ENCODE data around the gene EVC.

EVC gene

DNA sequence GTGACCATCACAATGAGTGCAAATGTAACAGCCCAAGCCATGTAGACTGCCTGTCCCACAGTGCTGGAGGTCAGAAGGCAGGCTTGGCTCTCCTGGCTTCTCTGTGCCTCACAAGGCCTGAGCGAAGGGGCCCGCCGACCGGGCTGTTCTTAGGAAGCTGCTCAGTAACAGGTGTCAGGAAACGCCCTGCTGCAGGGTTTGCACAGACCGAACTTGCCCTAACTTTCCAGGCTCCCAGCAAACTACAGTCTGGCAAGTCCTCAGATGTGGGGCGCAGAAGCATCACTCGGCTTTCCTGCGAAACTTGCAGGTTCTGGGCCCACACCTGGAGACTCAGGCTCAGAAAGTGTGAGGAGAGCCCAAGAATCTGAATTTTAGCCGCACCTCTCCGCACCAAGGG, 94.3 kb downstream of the EVC start:
- H3F3A ChIP-seq (ENCODE audit: insufficient read depth, low read length), result no peaks in the 10 kb centered on the region
- H4K20me1 ChIP-seq (ENCODE audit: insufficient read depth, low read length), result no peaks in the 10 kb centered on the region
- no peak overlapping the region for H3K9ac ChIP-seq (ENCODE audit: low read length)
- H3K9me3 ChIP-seq (replicated peaks; ENCODE audit: insufficient read depth, low read length), result no peaks in the 10 kb centered on the region
- no peak overlapping the region for H3K4me2 ChIP-seq (ENCODE audit: low read depth, low read length)
- TF ChIP-seq EZH2 (optimal IDR thresholded peaks at IDR 0.05; ENCODE audit: low read depth, low read length), result no peak
- TF ChIP-seq, protein P1, sequence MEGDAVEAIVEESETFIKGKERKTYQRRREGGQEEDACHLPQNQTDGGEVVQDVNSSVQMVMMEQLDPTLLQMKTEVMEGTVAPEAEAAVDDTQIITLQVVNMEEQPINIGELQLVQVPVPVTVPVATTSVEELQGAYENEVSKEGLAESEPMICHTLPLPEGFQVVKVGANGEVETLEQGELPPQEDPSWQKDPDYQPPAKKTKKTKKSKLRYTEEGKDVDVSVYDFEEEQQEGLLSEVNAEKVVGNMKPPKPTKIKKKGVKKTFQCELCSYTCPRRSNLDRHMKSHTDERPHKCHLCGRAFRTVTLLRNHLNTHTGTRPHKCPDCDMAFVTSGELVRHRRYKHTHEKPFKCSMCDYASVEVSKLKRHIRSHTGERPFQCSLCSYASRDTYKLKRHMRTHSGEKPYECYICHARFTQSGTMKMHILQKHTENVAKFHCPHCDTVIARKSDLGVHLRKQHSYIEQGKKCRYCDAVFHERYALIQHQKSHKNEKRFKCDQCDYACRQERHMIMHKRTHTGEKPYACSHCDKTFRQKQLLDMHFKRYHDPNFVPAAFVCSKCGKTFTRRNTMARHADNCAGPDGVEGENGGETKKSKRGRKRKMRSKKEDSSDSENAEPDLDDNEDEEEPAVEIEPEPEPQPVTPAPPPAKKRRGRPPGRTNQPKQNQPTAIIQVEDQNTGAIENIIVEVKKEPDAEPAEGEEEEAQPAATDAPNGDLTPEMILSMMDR (IDR thresholded peaks at IDR 0.05; ENCODE audit: low read length), result no peak
- no peak for TF ChIP-seq EZH2phosphoT487 (IDR thresholded peaks at IDR 0.05; ENCODE audit: low read length)
- H3K36me3 ChIP-seq (replicated peaks; ENCODE audit: insufficient read depth, low read length), result no peaks in the 10 kb centered on the region
- H3K27me3 ChIP-seq (replicated peaks; ENCODE audit: insufficient read depth, low read length), result no peaks in the 10 kb centered on the region
- H3K4me1 ChIP-seq (ENCODE audit: low read length), result no peaks in the 10 kb centered on the region
- H3K4me3 ChIP-seq (ENCODE audit: low read length), result no peak overlapping the region
- no peaks in the 10 kb centered on the region for H3K9me2 ChIP-seq (replicated peaks; ENCODE audit: insufficient read depth, low read length)
- H3K79me2 ChIP-seq (ENCODE audit: low read length), result no peaks in the 10 kb centered on the region
- H3K27ac ChIP-seq (ENCODE audit: low read length), result no peak overlapping the region
- no peak for DNase-seq
- no peak overlapping the region for H2AFZ ChIP-seq (ENCODE audit: low read length)

DNA sequence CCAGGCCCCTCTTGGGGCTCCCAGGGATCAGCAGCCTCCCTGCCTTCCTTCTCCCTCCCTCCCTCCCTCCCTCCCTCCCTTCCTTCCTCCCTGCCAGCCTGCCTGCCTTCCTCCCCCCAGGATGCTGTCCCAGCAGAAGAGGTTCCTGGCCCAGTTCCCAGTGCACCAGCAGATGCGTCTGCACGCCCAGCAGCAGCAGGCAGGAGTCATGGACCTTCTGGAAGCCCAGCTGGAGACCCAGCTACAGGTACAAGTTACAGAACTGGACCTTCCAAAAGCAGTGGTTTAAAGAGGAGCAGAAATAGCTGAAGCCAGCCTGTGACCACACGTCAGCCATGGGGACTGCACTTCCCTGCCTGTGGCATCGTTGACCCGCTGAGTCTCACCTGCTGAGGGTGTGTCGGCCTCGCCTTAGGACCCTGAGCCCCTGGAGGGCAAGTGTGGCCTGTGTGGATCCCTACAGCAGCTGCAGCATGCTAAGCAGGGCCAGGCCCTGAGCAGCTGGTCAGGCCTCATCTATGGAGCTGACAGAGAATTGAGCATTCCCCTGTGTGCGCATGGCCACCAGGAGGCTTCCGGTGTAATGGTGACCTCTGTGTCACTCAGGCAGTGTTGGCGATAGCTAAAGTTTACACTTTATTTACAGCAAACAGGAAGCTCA, 97.2 kb downstream of the EVC start:
- H3K79me2 ChIP-seq (ENCODE audit: low read length), result no peaks in the 10 kb centered on the region
- no peaks in the 10 kb centered on the region for H3K36me3 ChIP-seq (replicated peaks; ENCODE audit: insufficient read depth, low read length)
- H3K27me3 ChIP-seq (replicated peaks; ENCODE audit: insufficient read depth, low read length), result no peaks in the 10 kb centered on the region
- no peaks in the 10 kb centered on the region for H3K4me1 ChIP-seq (ENCODE audit: low read length)
- no peak overlapping the region for H3K9ac ChIP-seq (ENCODE audit: low read length)
- no peaks in the 10 kb centered on the region for H3K9me3 ChIP-seq (replicated peaks; ENCODE audit: insufficient read depth, low read length)
- no peaks in the 10 kb centered on the region for H3F3A ChIP-seq (ENCODE audit: insufficient read depth, low read length)
- H3K9me2 ChIP-seq (replicated peaks; ENCODE audit: insufficient read depth, low read length), result no peaks in the 10 kb centered on the region
- H3K27ac ChIP-seq (ENCODE audit: low read length), result no peak overlapping the region
- no peak for DNase-seq
- no peak for TF ChIP-seq EZH2phosphoT487 (IDR thresholded peaks at IDR 0.05; ENCODE audit: low read length)
- TF ChIP-seq, protein P1 (IDR thresholded peaks at IDR 0.05; ENCODE audit: low read length), result no peak
- TF ChIP-seq EZH2 (optimal IDR thresholded peaks at IDR 0.05; ENCODE audit: low read depth, low read length), result no peak
- no peak overlapping the region for H3K4me3 ChIP-seq (ENCODE audit: low read length)
- no peak overlapping the region for H2AFZ ChIP-seq (ENCODE audit: low read length)
- H3K4me2 ChIP-seq (ENCODE audit: low read depth, low read length), result no peak overlapping the region
- H4K20me1 ChIP-seq (ENCODE audit: insufficient read depth, low read length), result no peaks in the 10 kb centered on the region

DNA sequence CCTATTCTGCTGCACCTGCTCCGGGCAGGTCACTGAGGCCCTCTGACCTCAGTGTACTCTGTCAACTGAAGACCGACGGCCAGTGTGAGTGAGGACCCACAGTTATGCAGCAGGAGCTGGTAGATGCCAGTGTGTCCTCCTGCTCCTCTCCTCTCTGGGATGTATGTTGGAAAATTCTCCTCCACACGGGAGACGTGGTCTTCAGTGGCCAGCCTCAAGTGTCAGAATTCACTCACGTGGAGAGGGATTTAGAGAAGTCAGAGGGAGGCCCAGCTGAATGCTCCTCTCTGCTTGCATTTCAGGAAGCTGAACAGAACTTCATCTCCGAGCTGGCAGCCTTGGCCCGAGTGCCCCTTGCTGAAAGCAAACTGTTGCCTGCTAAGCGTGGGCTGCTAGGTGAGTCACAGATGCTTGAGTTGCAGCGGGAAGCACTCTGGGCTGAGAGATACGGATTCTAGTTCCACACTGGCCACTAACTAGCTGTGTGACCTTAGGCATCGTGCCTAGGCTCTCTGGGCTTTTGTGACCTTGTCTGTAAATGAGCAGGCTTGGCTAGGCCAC, 98.3 kb downstream of the EVC start:
- H3K4me1 ChIP-seq (ENCODE audit: low read length), result no peaks in the 10 kb centered on the region
- no peaks in the 10 kb centered on the region for H3K27me3 ChIP-seq (replicated peaks; ENCODE audit: insufficient read depth, low read length)
- H3K4me2 ChIP-seq (ENCODE audit: low read depth, low read length), result no peak overlapping the region
- H3F3A ChIP-seq (ENCODE audit: insufficient read depth, low read length), result no peaks in the 10 kb centered on the region
- H4K20me1 ChIP-seq (ENCODE audit: insufficient read depth, low read length), result no peaks in the 10 kb centered on the region
- no peak overlapping the region for H3K9ac ChIP-seq (ENCODE audit: low read length)
- no peaks in the 10 kb centered on the region for H3K9me2 ChIP-seq (replicated peaks; ENCODE audit: insufficient read depth, low read length)
- no peaks in the 10 kb centered on the region for H3K36me3 ChIP-seq (replicated peaks; ENCODE audit: insufficient read depth, low read length)
- no peak overlapping the region for H3K27ac ChIP-seq (ENCODE audit: low read length)
- no peaks in the 10 kb centered on the region for H3K79me2 ChIP-seq (ENCODE audit: low read length)
- H2AFZ ChIP-seq (ENCODE audit: low read length), result no peak overlapping the region
- TF ChIP-seq EZH2 (optimal IDR thresholded peaks at IDR 0.05; ENCODE audit: low read depth, low read length), result no peak
- TF ChIP-seq, protein P1 (IDR thresholded peaks at IDR 0.05; ENCODE audit: low read length), result no peak
- no peak for TF ChIP-seq EZH2phosphoT487 (IDR thresholded peaks at IDR 0.05; ENCODE audit: low read length)
- DNase-seq, result no peak
- no peaks in the 10 kb centered on the region for H3K9me3 ChIP-seq (replicated peaks; ENCODE audit: insufficient read depth, low read length)
- H3K4me3 ChIP-seq (ENCODE audit: low read length), result no peak overlapping the region

Measured in MM.1S (cell line).